OCI-LY7 (cell line): Measurements from ENCODE around the gene PDGFD. TPM values are rescaled to one million over a fixed set of nuclear protein-coding genes. Genes with fewer than 3 reads are reported as not detected.

Experiments used
- BruUV-seq: library from RNA; stranded (reverse); fragments of 400-500 nt; replicated peaks from 2 replicates; lab custom pipeline; 2021; lab: Mats Ljungman, UMichigan
- CTCF ChIA-PET: fragments of 300-600 bp; sonication (Branson Sonifier 250); formaldehyde crosslinking; loops from one replicate; lab custom pipeline; 2022; ENCODE audit warnings: antibody characterized with exemption; ENCODE audit not compliant: unreplicated experiment; lab: Charles Lee
- POLR2A ChIA-PET: fragments of 300-600 bp; sonication (Branson Sonifier 250); formaldehyde crosslinking; loops from one replicate; lab custom pipeline; 2022; ENCODE audit warnings: antibody characterized with exemption; lab: Charles Lee
- DNase-seq: peaks from one replicate; pipeline ENCODE4 v3.0.0-alpha.2; 2015; ENCODE audit warnings: low spot score
- H2AFZ ChIP-seq: fragments of 200-600 bp; sonication (generic), shearing (Covaris generic); 2 replicates; pipeline ENCODE4 v1.6.1; 2014; ENCODE audit warnings: mild to moderate bottlenecking, antibody characterized with exemption, low read length, moderate library complexity
- H3K27ac ChIP-seq: fragments of 200-600 bp; sonication (generic); 2 replicates; pipeline ENCODE4 v1.5.1; 2014; ENCODE audit warnings: mixed run types, low read depth, mild to moderate bottlenecking, moderate library complexity, low read length, inconsistent platforms; ENCODE audit not compliant: poor library complexity, severe bottlenecking
- H3K36me3 ChIP-seq: fragments of 200-600 bp; sonication (generic); 2 replicates; pipeline ENCODE4 v1.6.1; 2014; ENCODE audit warnings: mild to moderate bottlenecking, antibody characterized with exemption, low read length, moderate library complexity, mixed read lengths; ENCODE audit not compliant: insufficient read depth
- H3K4me1 ChIP-seq: fragments of 200-600 bp; sonication (generic); 2 replicates; pipeline ENCODE4 v1.5.1; 2014; ENCODE audit warnings: mild to moderate bottlenecking, low read length; ENCODE audit not compliant: insufficient read depth, poor library complexity, severe bottlenecking
- H3K4me2 ChIP-seq: fragments of 200-600 bp; sonication (generic); 2 replicates; pipeline ENCODE4 v1.6.1; 2014; ENCODE audit warnings: mild to moderate bottlenecking, low read length
- H3K4me3 ChIP-seq: fragments of 200-600 bp; sonication (generic); 2 replicates; pipeline ENCODE4 v1.5.1; 2014; ENCODE audit warnings: mild to moderate bottlenecking, low read depth, low read length; ENCODE audit not compliant: poor library complexity, severe bottlenecking
- H3K79me2 ChIP-seq: fragments of 200-600 bp; sonication (generic); 2 replicates; pipeline ENCODE4 v1.6.1; 2016; ENCODE audit warnings: low read depth, mild to moderate bottlenecking, low read length, moderate library complexity, mixed read lengths; ENCODE audit not compliant: insufficient read depth
- H3K9me2 ChIP-seq: fragments of 200-600 bp; sonication (generic); 2 replicates; pipeline ENCODE4 v1.6.1; 2016; ENCODE audit warnings: mild to moderate bottlenecking, low read length, mixed read lengths; ENCODE audit not compliant: insufficient read depth
- H3K9me3 ChIP-seq: fragments of 200-600 bp; sonication (generic); 2 replicates; pipeline ENCODE4 v1.6.1; 2014; ENCODE audit warnings: mild to moderate bottlenecking, mixed run types, low read length, mixed read lengths
- H4K20me1 ChIP-seq: fragments of 200-600 bp; sonication (generic); 2 replicates; pipeline ENCODE4 v1.6.1; 2014; ENCODE audit warnings: mild to moderate bottlenecking, antibody characterized with exemption, low read length, moderate library complexity, mixed read lengths; ENCODE audit not compliant: insufficient read depth
- EZH2phosphoT487 ChIP-seq: fragments of 200-600 bp; sonication (generic); IDR thresholded peaks from 2 replicates; pipeline ENCODE4 v1.6.1; 2018; ENCODE audit warnings: low read depth, borderline replicate concordance, mild to moderate bottlenecking, mixed run types, antibody characterized with exemption, low read length, moderate library complexity, mixed read lengths
- intact Hi-C: fragments of 100-400 bp; cut with micrococcal nuclease; formaldehyde crosslinking; loops from one replicate; pipeline ENCODE4 v1.10.0; 2022; ENCODE audit not compliant: unreplicated experiment
- total RNA-seq, 2 experiments: library from RNA; depleted of rRNA in 1 of 2; stranded (reverse); fragments of >200 nt in 1 of 2; shearing (Covaris generic) in 1 of 2; gene quantifications; 2 replicates each; pipeline ENCODE4 v1.2.3, GENCODE V29; 2014 to 2022
- TF ChIP-seq, protein P1 (sequence below): fragments of 200-600 bp; sonication (generic); conservative IDR thresholded peaks from 2 replicates; pipeline ENCODE4 v1.5.1; 2014; ENCODE audit warnings: mild to moderate bottlenecking, antibody characterized with exemption, low read length, moderate library complexity, mixed read lengths

Gene PDGFD
- total RNA-seq, 2 experiments from 2014 or later = 1.0 to 6.0 TPM

DNA sequence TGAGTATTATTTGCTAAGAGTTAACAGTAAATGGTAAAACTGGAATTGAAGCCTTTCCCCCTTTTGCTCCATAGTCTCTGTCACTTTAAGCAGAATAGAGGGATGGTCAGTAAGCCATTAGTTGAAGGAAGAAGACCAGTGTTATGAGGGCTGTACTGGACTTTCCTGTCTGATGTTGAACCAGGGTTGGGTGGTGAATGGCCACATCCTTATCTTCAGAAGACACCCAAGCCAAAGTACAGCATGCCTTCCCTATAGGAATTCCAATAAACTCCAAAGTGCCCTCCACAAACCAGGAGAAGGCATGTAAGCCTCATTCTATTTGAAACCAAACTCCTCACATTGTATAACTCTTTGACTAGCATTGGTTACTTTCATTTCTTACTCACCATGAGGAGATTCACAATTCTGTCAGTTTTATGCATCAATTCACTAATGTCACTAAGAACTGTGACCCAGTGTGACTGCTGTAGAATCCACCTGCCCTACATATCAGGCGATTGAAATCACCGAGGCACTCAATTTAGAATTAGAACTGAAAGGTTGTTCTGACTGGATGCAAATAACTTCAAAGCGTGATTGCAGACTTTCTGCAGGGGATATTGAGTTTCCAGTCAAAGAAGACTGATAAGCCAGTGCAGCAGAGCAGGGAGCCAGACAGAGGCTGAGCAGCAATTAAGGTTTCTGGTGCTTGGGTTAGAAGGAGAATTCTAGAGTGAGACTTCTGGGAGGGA, 234.6 kb downstream of the PDGFD start:
- Histone ChIP-seq H3K4me1 (peaks cover 20% of the 10 kb centered on the region), H3K4me3 (peak overlapping the region; percentile 9), H3K27ac (no peak overlapping the region), H3K4me2 (peak overlapping the region; percentile 51), H2AFZ (peak overlapping the region; percentile 15; the same call in 1 of the 2 replicates), H3K36me3 (no peaks in the 10 kb centered on the region), H3K9me3 (no peaks in the 10 kb centered on the region), H3K9me2 (no peaks in the 10 kb centered on the region), H3K79me2 (no peaks in the 10 kb centered on the region), H4K20me1 (no peaks in the 10 kb centered on the region; the same call in 1 of the 2 replicates)
- TF ChIP-seq EZH2phosphoT487 = no peak
- TF ChIP-seq, protein P1, sequence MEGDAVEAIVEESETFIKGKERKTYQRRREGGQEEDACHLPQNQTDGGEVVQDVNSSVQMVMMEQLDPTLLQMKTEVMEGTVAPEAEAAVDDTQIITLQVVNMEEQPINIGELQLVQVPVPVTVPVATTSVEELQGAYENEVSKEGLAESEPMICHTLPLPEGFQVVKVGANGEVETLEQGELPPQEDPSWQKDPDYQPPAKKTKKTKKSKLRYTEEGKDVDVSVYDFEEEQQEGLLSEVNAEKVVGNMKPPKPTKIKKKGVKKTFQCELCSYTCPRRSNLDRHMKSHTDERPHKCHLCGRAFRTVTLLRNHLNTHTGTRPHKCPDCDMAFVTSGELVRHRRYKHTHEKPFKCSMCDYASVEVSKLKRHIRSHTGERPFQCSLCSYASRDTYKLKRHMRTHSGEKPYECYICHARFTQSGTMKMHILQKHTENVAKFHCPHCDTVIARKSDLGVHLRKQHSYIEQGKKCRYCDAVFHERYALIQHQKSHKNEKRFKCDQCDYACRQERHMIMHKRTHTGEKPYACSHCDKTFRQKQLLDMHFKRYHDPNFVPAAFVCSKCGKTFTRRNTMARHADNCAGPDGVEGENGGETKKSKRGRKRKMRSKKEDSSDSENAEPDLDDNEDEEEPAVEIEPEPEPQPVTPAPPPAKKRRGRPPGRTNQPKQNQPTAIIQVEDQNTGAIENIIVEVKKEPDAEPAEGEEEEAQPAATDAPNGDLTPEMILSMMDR = no peak
- peak; percentile 25 for DNase-seq
- POLR2A ChIA-PET = interaction anchor here (0.8 to 1.6 kb wide), 6 partner anchors 11 to 233 kb away, joined by 3 to 4 read pairs (median 4); no protein-coding TSS in a partner anchor
- intact Hi-C loops = loop anchor here (5.0 kb wide), 1 partner anchor 403 kb away; no protein-coding TSS in a partner anchor
- BruUV-seq = no TSS peak
- CTCF ChIA-PET = no interaction called here

DNA sequence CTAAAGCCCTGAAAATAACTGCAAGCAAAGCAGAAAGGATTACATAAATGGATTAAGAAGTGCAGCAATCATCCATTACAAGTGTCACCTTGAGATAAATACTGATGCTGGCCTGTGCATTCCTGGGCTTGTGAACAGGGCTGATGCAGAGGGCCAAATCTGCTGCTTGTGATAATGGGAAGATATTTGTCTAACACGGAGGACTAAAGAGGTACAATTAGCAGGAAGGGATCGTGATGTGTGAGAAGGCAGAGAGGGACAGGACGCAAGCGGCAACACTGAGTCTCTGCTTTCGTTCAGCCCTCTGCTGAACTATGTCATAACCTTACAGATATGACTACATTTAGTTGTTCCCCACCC, 235.2 kb downstream of the PDGFD start:
- H3K4me3 ChIP-seq = no peak overlapping the region
- no TSS peak for BruUV-seq
- H3K36me3 ChIP-seq = no peaks in the 10 kb centered on the region
- intact Hi-C loops = loop anchor here (5.0 kb wide), 1 partner anchor 404 kb away; no protein-coding TSS in a partner anchor
- TF ChIP-seq, protein P1 = no peak
- no peaks in the 10 kb centered on the region; the same call in 1 of the 2 replicates for H4K20me1 ChIP-seq
- peaks cover 20% of the 10 kb centered on the region for H3K4me1 ChIP-seq
- no peaks in the 10 kb centered on the region for H3K9me2 ChIP-seq
- no peaks in the 10 kb centered on the region for H3K9me3 ChIP-seq
- ChIA-PET POLR2A (no interaction called here), CTCF (no interaction called here)
- no peak for DNase-seq
- H3K27ac ChIP-seq = no peak overlapping the region
- H3K79me2 ChIP-seq = no peaks in the 10 kb centered on the region
- H2AFZ ChIP-seq = no peak overlapping the region
- peak overlapping the region; percentile 51; the same call in 1 of the 2 replicates for H3K4me2 ChIP-seq
